ENCODE results near the gene SIRT5. TPM values are rescaled to one million over a fixed set of nuclear protein-coding genes. Genes with fewer than 3 reads are reported as not detected.

The SIRT5 gene
- total and polyA plus RNA-seq, 4 donors, result 5.9 to 11.3 (median 8.0) TPM

- peaks cover 0 to 10% (median 4%) of the 10 kb centered on the region in 5 donors for H3K4me1 ChIP-seq (ENCODE audit: control insufficient read depth in 5 of 5, insufficient read depth in 5 of 5, low read length in 5 of 5)
- ATAC-seq (ENCODE audit: insufficient read depth, low FRiP score) (no peak), DNase-seq (no peak)
- 88 to 93% methylated on average over 3 of the region's 3 CpGs for WGBS, 2 donors
- H3K9ac ChIP-seq (ENCODE audit: insufficient read depth in 1 of 2, low read length in 2 of 2), result no peak overlapping the region
- H3K4me3 ChIP-seq, result no peak overlapping the region
- TF ChIP-seq, protein P1, sequence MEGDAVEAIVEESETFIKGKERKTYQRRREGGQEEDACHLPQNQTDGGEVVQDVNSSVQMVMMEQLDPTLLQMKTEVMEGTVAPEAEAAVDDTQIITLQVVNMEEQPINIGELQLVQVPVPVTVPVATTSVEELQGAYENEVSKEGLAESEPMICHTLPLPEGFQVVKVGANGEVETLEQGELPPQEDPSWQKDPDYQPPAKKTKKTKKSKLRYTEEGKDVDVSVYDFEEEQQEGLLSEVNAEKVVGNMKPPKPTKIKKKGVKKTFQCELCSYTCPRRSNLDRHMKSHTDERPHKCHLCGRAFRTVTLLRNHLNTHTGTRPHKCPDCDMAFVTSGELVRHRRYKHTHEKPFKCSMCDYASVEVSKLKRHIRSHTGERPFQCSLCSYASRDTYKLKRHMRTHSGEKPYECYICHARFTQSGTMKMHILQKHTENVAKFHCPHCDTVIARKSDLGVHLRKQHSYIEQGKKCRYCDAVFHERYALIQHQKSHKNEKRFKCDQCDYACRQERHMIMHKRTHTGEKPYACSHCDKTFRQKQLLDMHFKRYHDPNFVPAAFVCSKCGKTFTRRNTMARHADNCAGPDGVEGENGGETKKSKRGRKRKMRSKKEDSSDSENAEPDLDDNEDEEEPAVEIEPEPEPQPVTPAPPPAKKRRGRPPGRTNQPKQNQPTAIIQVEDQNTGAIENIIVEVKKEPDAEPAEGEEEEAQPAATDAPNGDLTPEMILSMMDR (IDR thresholded peaks at IDR 0.05; ENCODE audit: control extremely low read depth, extremely low read depth), result no peak
- no peak overlapping the region for H3K27ac ChIP-seq (ENCODE audit: low read depth in 1 of 2, low read length in 1 of 2)
- peaks cover 0 to 6% (median 3%) of the 10 kb centered on the region in 4 donors for H3K36me3 ChIP-seq (ENCODE audit: control insufficient read depth in 4 of 4, insufficient read depth in 4 of 4, low read length in 4 of 4)
- no peaks in the 10 kb centered on the region for H3K9me3 ChIP-seq (ENCODE audit: control insufficient read depth in 4 of 4, insufficient read depth in 3 of 4, low read length in 3 of 4)
- H3K27me3 ChIP-seq (ENCODE audit: control insufficient read depth in 3 of 3, insufficient read depth in 3 of 3, low read length in 2 of 3), result no peaks in the 10 kb centered on the region
These were observed 3.5 kb downstream of the SIRT5 start for GRCh38 chr6:13577926-13578325.

- no peak for DNase-seq
- 36 to 63% methylated on average over 1 of the region's 1 CpG for WGBS, 2 donors
These were observed 5.5 kb downstream of the SIRT5 start for GRCh38 chr6:13579911-13580310.

GRCh38 chr6:13581700-13582229, 7.4 kb downstream of the SIRT5 start:
- H3K36me3 ChIP-seq (ENCODE audit: control insufficient read depth in 4 of 4, insufficient read depth in 4 of 4, low read length in 4 of 4), result peaks cover 0 to 11% (median 5%) of the 10 kb centered on the region in 4 donors
- H3K9me3 ChIP-seq (ENCODE audit: control insufficient read depth in 4 of 4, insufficient read depth in 3 of 4, low read length in 3 of 4), result no peaks in the 10 kb centered on the region
- H3K4me1 ChIP-seq (ENCODE audit: control insufficient read depth in 5 of 5, insufficient read depth in 5 of 5, low read length in 5 of 5), result peaks cover 0 to 3% (median 0%) of the 10 kb centered on the region in 5 donors
- no peak overlapping the region for H3K4me3 ChIP-seq
- no peaks in the 10 kb centered on the region for H3K27me3 ChIP-seq (ENCODE audit: control insufficient read depth in 3 of 3, insufficient read depth in 3 of 3, low read length in 2 of 3)
- ATAC-seq (ENCODE audit: insufficient read depth, low FRiP score), result no peak
- 55 to 82% methylated on average over 9 of the region's 9 CpGs for WGBS, 2 donors
- TF ChIP-seq, protein P1 (IDR thresholded peaks at IDR 0.05; ENCODE audit: control extremely low read depth, extremely low read depth), result no peak
- H3K27ac ChIP-seq (ENCODE audit: low read depth in 1 of 2, low read length in 1 of 2), result no peak overlapping the region
- no peak for DNase-seq
- no peak overlapping the region for H3K9ac ChIP-seq (ENCODE audit: insufficient read depth in 1 of 2, low read length in 2 of 2)

More at GRCh38 chr6:13579911-13580310, 5.5 kb downstream of the SIRT5 start:
- Histone ChIP-seq H3K4me3 (no peak overlapping the region), H3K4me1 (ENCODE audit: control insufficient read depth in 5 of 5, insufficient read depth in 5 of 5, low read length in 5 of 5) (peaks cover 0 to 3% (median 0%) of the 10 kb centered on the region in 5 donors), H3K36me3 (ENCODE audit: control insufficient read depth in 4 of 4, insufficient read depth in 4 of 4, low read length in 4 of 4) (peaks cover 0 to 9% (median 5%) of the 10 kb centered on the region in 4 donors), H3K9me3 (ENCODE audit: control insufficient read depth in 4 of 4, insufficient read depth in 3 of 4, low read length in 3 of 4) (no peaks in the 10 kb centered on the region), H3K27ac (ENCODE audit: low read depth in 1 of 2, low read length in 1 of 2) (no peak overlapping the region), H3K27me3 (ENCODE audit: control insufficient read depth in 3 of 3, insufficient read depth in 3 of 3, low read length in 2 of 3) (no peaks in the 10 kb centered on the region), H3K9ac (ENCODE audit: insufficient read depth in 1 of 2, low read length in 2 of 2) (no peak overlapping the region)
- no peak for ATAC-seq (ENCODE audit: insufficient read depth, low FRiP score)
- TF ChIP-seq, protein P1 (IDR thresholded peaks at IDR 0.05; ENCODE audit: control extremely low read depth, extremely low read depth), result no peak

Measured in lung (tissue), 12 donors.